Astrocyte of the spinal cord (primary cell): ENCODE measurements around the gene MN1.

Experiments used
- DNase-seq: peaks from one replicate; pipeline ENCODE4 v3.0.0; 2011; ENCODE audit warnings: low read depth, low spot score
- H3K4me3 ChIP-seq: 2 replicates; pipeline ENCODE4 v1.5.1; 2011; ENCODE audit warnings: low read depth, mild to moderate bottlenecking, low read length, moderate library complexity
- CTCF ChIP-seq: IDR thresholded peaks from 2 replicates; pipeline ENCODE4 v1.5.1; 2012; ENCODE audit warnings: low read depth, mild to moderate bottlenecking, low read length, inconsistent platforms
- in situ Hi-C: cut with HindIII; loops from 2 replicates; pipeline ENCODE4 v1.10.0; 2017; ENCODE audit warnings: low sequenced_read_pairs

MN1 gene

GRCh38 chr22:27709919-27710675 lies 91.5 kb downstream of the MN1 start:
- TF ChIP-seq CTCF, result no peak
- no peak for DNase-seq
- in situ Hi-C loops, result no loop called here
- H3K4me3 ChIP-seq, result no peak overlapping the region

- TF ChIP-seq CTCF, result no peak
- DNase-seq, result no peak
- in situ Hi-C loops, result no loop called here
- H3K4me3 ChIP-seq, result no peak overlapping the region
Measured at GRCh38 chr22:27706489-27706888, 95.1 kb downstream of the MN1 start.

- in situ Hi-C loops, result no loop called here
- no peak for DNase-seq
Measured at GRCh38 chr22:27705408-27706080, 96.0 kb downstream of the MN1 start.

GRCh38 chr22:27704581-27704980 lies 97.0 kb downstream of the MN1 start:
- no peak for DNase-seq
- in situ Hi-C loops, result no loop called here
- H3K4me3 ChIP-seq, result no peak overlapping the region
- TF ChIP-seq CTCF, result no peak

More at GRCh38 chr22:27705408-27706080, 96.0 kb downstream of the MN1 start:
- H3K4me3 ChIP-seq, result no peak overlapping the region
- no peak for TF ChIP-seq CTCF

GRCh38 chr22:27699383-27700019 lies 102.1 kb downstream of the MN1 start:
- DNase-seq, result no peak
- no peak overlapping the region for H3K4me3 ChIP-seq
- in situ Hi-C loops, result no loop called here
- TF ChIP-seq CTCF, result no peak

- no peak for DNase-seq
- H3K4me3 ChIP-seq, result no peak overlapping the region
- no peak for TF ChIP-seq CTCF
- in situ Hi-C loops, result no loop called here
Measured at GRCh38 chr22:27698813-27699212, 102.7 kb downstream of the MN1 start.
